GM12891 (cell line): ENCODE results near the gene VCL.
"Not testable (repeated sequence)": the region's sequence is repeated elsewhere in the genome, so short reads cannot be mapped to it uniquely, and the experiment has no call there.

Experiments
- DNase-seq: peaks from one replicate; pipeline ENCODE4 v3.0.0; 2011; ENCODE audit warnings: low spot score; ENCODE audit not compliant: insufficient read length
- FAIRE-seq: peaks from 2 replicates; lab custom pipeline; 2011; peaks lifted over from hg19 to GRCh38; lab: Jason Lieb, UNC
- PAX5 ChIP-seq: IDR thresholded peaks from 2 replicates; pipeline ENCODE4 v1.6.1; 2011; ENCODE audit warnings: low read length, moderate library complexity, mild to moderate bottlenecking; ENCODE audit not compliant: insufficient read depth, severe bottlenecking
- POLR2A ChIP-seq: IDR thresholded peaks from 2 replicates; pipeline ENCODE4 v1.6.1; 2011; ENCODE audit warnings: low read depth, low read length, control low read depth
- POLR2AphosphoS5 ChIP-seq: IDR thresholded peaks from 2 replicates; pipeline ENCODE4 v1.6.1; 2011; ENCODE audit warnings: low read depth, low read length, control low read depth
- POU2F2 ChIP-seq: IDR thresholded peaks from 2 replicates; pipeline ENCODE4 v1.6.1; 2011; ENCODE audit warnings: low read depth, mild to moderate bottlenecking, control low read depth, low read length, moderate library complexity
- SPI1 ChIP-seq: IDR thresholded peaks from 2 replicates; pipeline ENCODE4 v1.6.1; 2011; ENCODE audit warnings: low read depth, low read length, control low read depth
- TAF1 ChIP-seq: IDR thresholded peaks from 2 replicates; pipeline ENCODE4 v1.6.1; 2011; ENCODE audit warnings: low read depth, low read length, control low read depth

Gene VCL

GRCh38 chr10:73991884-73992245, 6.1 kb upstream of the VCL start:
- DNase-seq (peak; percentile 46), FAIRE-seq (peak; percentile 83)
- TF ChIP-seq TAF1 (no peak), POLR2A (no peak), POU2F2 (no peak), PAX5 (no peak), POLR2AphosphoS5 (no peak), SPI1 (no peak)

GRCh38 chr10:73992899-73993788, 4.8 kb upstream of the VCL start:
- TF ChIP-seq SPI1 (no peak), TAF1 (no peak), PAX5 (no peak), POLR2AphosphoS5 (no peak), POU2F2 (no peak), POLR2A (no peak)
- no peak for DNase-seq
- FAIRE-seq, result no peak

GRCh38 chr10:73995035-73995358, 2.9 kb upstream of the VCL start:
- FAIRE-seq, result no peak
- no peak for DNase-seq
- TF ChIP-seq SPI1 (no peak), POLR2AphosphoS5 (no peak)

DNA sequence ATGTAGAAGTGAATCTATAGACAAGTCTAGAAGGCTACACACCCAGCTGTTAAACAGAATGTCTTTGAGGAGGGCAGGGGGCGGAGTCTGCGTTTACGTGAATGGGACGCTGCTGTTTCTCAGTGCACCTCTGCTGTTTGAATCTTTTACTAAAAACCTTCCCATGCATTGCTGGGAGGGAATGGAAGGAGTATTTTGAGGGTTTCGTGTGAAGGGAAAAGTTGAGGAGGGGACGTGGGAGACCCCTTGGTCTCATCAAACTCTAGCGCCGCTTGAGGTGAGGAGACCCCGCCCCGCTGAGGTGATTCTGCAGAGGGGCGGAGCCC, 492 bp upstream of the VCL start:
- no peak for FAIRE-seq
- DNase-seq, result no peak
- TF ChIP-seq POU2F2 (no peak), TAF1 (no peak), POLR2AphosphoS5 (no peak), PAX5 (no peak), SPI1 (no peak), POLR2A (no peak)

GRCh38 chr10:73998623-73998928, 660 bp downstream of the VCL start:
- DNase-seq, result no peak
- TF ChIP-seq PAX5 (no peak), TAF1 (no peak), POLR2AphosphoS5 (no peak), POU2F2 (no peak), SPI1 (no peak), POLR2A (no peak)
- FAIRE-seq, result no peak

- DNase-seq (no peak), FAIRE-seq (no peak)
- TF ChIP-seq POU2F2, result no peak
- TF ChIP-seq PAX5, result no peak
- TF ChIP-seq SPI1, result no peak
- no peak for TF ChIP-seq POLR2A
Observed at GRCh38 chr10:73998929-73999691, 1.2 kb downstream of the VCL start.

DNA sequence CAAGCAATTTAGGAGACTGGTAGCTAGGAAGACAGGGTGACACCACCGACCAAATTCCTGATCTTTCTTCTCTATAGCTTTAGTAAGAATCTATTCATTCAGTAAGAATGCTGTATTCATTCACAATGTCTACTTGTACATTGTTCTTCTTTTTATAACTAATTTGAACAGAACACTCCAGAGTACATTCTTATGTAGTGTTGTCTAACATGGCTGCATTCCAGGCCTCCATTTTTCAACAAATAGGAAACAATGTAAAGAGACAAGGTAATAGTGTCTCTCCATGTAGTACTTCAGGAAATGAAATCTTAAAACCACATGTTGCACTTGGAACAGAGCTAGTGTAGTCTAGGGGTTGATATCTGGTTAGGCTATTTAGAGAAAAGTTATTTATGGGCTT, 1.8 kb downstream of the VCL start:
- TF ChIP-seq TAF1, result no peak
- FAIRE-seq, result no peak
- no peak for DNase-seq

DNA sequence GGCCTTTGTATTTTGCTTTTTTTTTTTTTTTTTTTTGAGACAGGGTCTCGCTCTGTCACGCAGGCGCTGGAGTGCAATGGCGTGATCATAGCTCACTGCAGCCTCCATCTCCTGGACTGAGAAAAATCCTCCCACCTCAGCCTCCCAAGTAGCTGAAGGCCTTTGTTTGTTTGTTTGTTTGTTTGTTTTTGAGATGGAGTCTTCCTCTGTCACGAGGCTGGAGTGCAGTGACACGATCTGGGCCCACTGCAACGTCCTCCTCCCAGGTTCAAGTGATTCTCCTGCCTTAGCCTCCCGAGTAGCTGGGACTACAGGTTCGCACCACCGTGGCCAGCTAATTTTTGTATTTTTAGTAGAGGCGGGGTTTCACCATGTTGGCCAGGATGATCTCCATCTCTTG, 2.3 kb downstream of the VCL start:
- not testable (repeated sequence) for FAIRE-seq

GRCh38 chr10:74000892-74001669, 3.2 kb downstream of the VCL start:
- FAIRE-seq (no peak), DNase-seq (no peak)
- TF ChIP-seq POU2F2 (no peak), PAX5 (no peak), POLR2A (no peak), TAF1 (no peak)

More for the DNA sequence above, 2.3 kb downstream of the VCL start:
- not testable (repeated sequence) for DNase-seq

- no peak for FAIRE-seq
- no peak for DNase-seq
- no peak for TF ChIP-seq POU2F2
- no peak for TF ChIP-seq POLR2A
- TF ChIP-seq POLR2AphosphoS5, result no peak
- TF ChIP-seq SPI1, result no peak
- no peak for TF ChIP-seq TAF1
- no peak for TF ChIP-seq PAX5
Observed at GRCh38 chr10:74006269-74006668, 8.4 kb downstream of the VCL start.
